WTC11 (cell line): ENCODE results near the gene CCDC88A. TPM values are rescaled to one million over a fixed set of nuclear protein-coding genes. Genes with fewer than 3 reads are reported as not detected.
A peak's percentile ranks its signal among the peaks of the same experiment; 100 is the strongest.

ENCODE experiments used
- ATAC-seq: fragments of 200-7000 bp; cut with Tn5 transposase; 2 replicates; pipeline ENCODE4 v1.10.0; 2021; ENCODE audit warnings: mild to moderate bottlenecking, moderate library complexity
- CTCF ChIA-PET: fragments of 300-600 bp; sonication (Branson Sonifier 250); formaldehyde crosslinking; loops from one replicate; lab custom pipeline; 2021; ENCODE audit warnings: antibody characterized with exemption; lab: Charles Lee
- POLR2A ChIA-PET: fragments of 350-600 bp; sonication (Branson Sonifier 250); formaldehyde crosslinking; loops from one replicate; lab custom pipeline; 2021; ENCODE audit warnings: antibody characterized with exemption; lab: Charles Lee
- DNase-seq: peaks from one replicate; pipeline ENCODE4 v3.0.0; 2021; ENCODE audit warnings: low spot score
- H3K27ac Mint-ChIP-seq: 2 replicates; pipeline ENCODE4 v1.8.0; 2021; ENCODE audit warnings: mixed read lengths
- H3K27me3 Mint-ChIP-seq: 2 replicates; pipeline ENCODE4 v1.8.0; 2021; ENCODE audit warnings: low read depth, mild to moderate bottlenecking, moderate library complexity, mixed read lengths
- H3K36me3 Mint-ChIP-seq: 2 replicates; pipeline ENCODE4 v1.8.0; 2021; ENCODE audit warnings: mixed read lengths
- H3K4me1 Mint-ChIP-seq: 2 replicates; pipeline ENCODE4 v1.8.0; 2022; ENCODE audit warnings: mixed read lengths
- H3K4me3 Mint-ChIP-seq: 2 replicates; pipeline ENCODE4 v1.8.0; 2021; ENCODE audit warnings: mild to moderate bottlenecking, moderate library complexity, mixed read lengths
- H3K9me3 Mint-ChIP-seq: 2 replicates; pipeline ENCODE4 v1.8.0; 2021; ENCODE audit warnings: mixed read lengths
- ATF1 ChIP-seq: sonication (generic); formaldehyde crosslinking; IDR thresholded peaks from 2 replicates; pipeline ENCODE4 v1.8.1; 2023; ENCODE audit warnings: mild to moderate bottlenecking, moderate library complexity, missing genetic modification reagents
- ELF4 ChIP-seq: sonication (generic); formaldehyde crosslinking; IDR thresholded peaks from 2 replicates; pipeline ENCODE4 v1.8.1; 2022; ENCODE audit warnings: low read depth, mild to moderate bottlenecking, moderate library complexity, missing genetic modification reagents
- FOXJ3 ChIP-seq: sonication (generic); formaldehyde crosslinking; IDR thresholded peaks from 2 replicates; pipeline ENCODE4 v1.9.0; 2021; ENCODE audit warnings: missing genetic modification reagents, mild to moderate bottlenecking, borderline replicate concordance
- FOXK1 ChIP-seq: sonication (generic); formaldehyde crosslinking; IDR thresholded peaks from 2 replicates; pipeline ENCODE4 v1.8.0; 2022; ENCODE audit warnings: mild to moderate bottlenecking, moderate library complexity, missing genetic modification reagents
- GABPB1 ChIP-seq: sonication (generic); formaldehyde crosslinking; IDR thresholded peaks from 2 replicates; pipeline ENCODE4 v1.8.1; 2023; ENCODE audit warnings: mild to moderate bottlenecking, missing genetic modification reagents
- GRHL2 ChIP-seq: fragments of 250-450 bp; sonication (Bioruptor Pico); IDR thresholded peaks from 2 replicates; pipeline ENCODE4 v1.8.0; 2022; ENCODE audit warnings: mild to moderate bottlenecking, moderate library complexity; ENCODE audit not compliant: insufficient replicate concordance, severe bottlenecking
- GTF2I ChIP-seq: fragments of 250-450 bp; sonication (Bioruptor Pico); conservative IDR thresholded peaks from 2 replicates; pipeline ENCODE4 v1.4.0; 2021; ENCODE audit warnings: mild to moderate bottlenecking
- HMGA2 ChIP-seq: fragments of 250-450 bp; sonication (Bioruptor Pico); IDR thresholded peaks from 2 replicates; pipeline ENCODE4 v1.4.0; 2021; ENCODE audit warnings: mild to moderate bottlenecking, moderate library complexity
- MXD4 ChIP-seq: fragments of 250-450 bp; sonication (Bioruptor Pico); IDR thresholded peaks from 2 replicates; pipeline ENCODE4 v1.8.0; 2021; ENCODE audit warnings: mild to moderate bottlenecking, moderate library complexity, borderline replicate concordance
- NR1H2 ChIP-seq: sonication (generic); formaldehyde crosslinking; IDR thresholded peaks from 2 replicates; pipeline ENCODE4 v1.9.0; 2021; ENCODE audit warnings: mild to moderate bottlenecking, moderate library complexity, missing genetic modification reagents
- NR3C1 ChIP-seq: sonication (generic); formaldehyde crosslinking; conservative IDR thresholded peaks from 2 replicates; pipeline ENCODE4 v1.8.1; 2023; ENCODE audit warnings: low read depth, mild to moderate bottlenecking, missing genetic modification reagents
- RELA ChIP-seq: sonication (generic); formaldehyde crosslinking; IDR thresholded peaks from 2 replicates; pipeline ENCODE4 v1.8.1; 2022; ENCODE audit warnings: missing genetic modification reagents, mild to moderate bottlenecking, borderline replicate concordance
- RORB ChIP-seq: fragments of 250-450 bp; sonication (Bioruptor Pico); IDR thresholded peaks from 2 replicates; pipeline ENCODE4 v1.9.0; 2021; ENCODE audit warnings: mild to moderate bottlenecking
- SMAD4 ChIP-seq: sonication (generic); formaldehyde crosslinking; IDR thresholded peaks from 2 replicates; pipeline ENCODE4 v1.8.0; 2022; ENCODE audit warnings: mild to moderate bottlenecking, missing genetic modification reagents
- TP53 ChIP-seq: sonication (generic); formaldehyde crosslinking; IDR thresholded peaks from 2 replicates; pipeline ENCODE4 v1.8.1; 2023; ENCODE audit warnings: mild to moderate bottlenecking, missing genetic modification reagents
- ZNF138 ChIP-seq: sonication (generic); formaldehyde crosslinking; conservative IDR thresholded peaks from 2 replicates; pipeline ENCODE4 v1.8.1; 2022; ENCODE audit warnings: mild to moderate bottlenecking, moderate library complexity, missing genetic modification reagents
- ZNF232 ChIP-seq: sonication (generic); formaldehyde crosslinking; IDR thresholded peaks from 2 replicates; pipeline ENCODE4 v1.8.0; 2022; ENCODE audit warnings: mild to moderate bottlenecking, missing genetic modification reagents
- ZNF396 ChIP-seq: fragments of 250-450 bp; sonication (Bioruptor Pico); IDR thresholded peaks from 2 replicates; pipeline ENCODE4 v1.8.0; 2021; ENCODE audit warnings: mild to moderate bottlenecking, moderate library complexity, borderline replicate concordance
- total RNA-seq: library from RNA; stranded (reverse); gene quantifications from 3 replicates; pipeline ENCODE4 v1.2.3, GENCODE V29; 2021
- TF ChIP-seq, protein P1 (sequence below): sonication (generic); formaldehyde crosslinking; IDR thresholded peaks from 2 replicates; pipeline ENCODE4 v1.8.0; 2022; ENCODE audit warnings: mild to moderate bottlenecking, missing genetic modification reagents
- TF ChIP-seq, protein P2 (sequence below): fragments of 250-450 bp; sonication (Bioruptor Pico); IDR thresholded peaks from 2 replicates; pipeline ENCODE4 v1.9.0; 2021; ENCODE audit warnings: mild to moderate bottlenecking
- TF ChIP-seq, protein P3 (sequence below): sonication (generic); formaldehyde crosslinking; IDR thresholded peaks from 2 replicates; pipeline ENCODE4 v1.8.1; 2023; ENCODE audit warnings: mild to moderate bottlenecking, missing genetic modification reagents, moderate library complexity
- TF ChIP-seq, protein P4 (sequence below): sonication (generic); formaldehyde crosslinking; IDR thresholded peaks from 2 replicates; pipeline ENCODE4 v1.8.0; 2022; ENCODE audit warnings: mild to moderate bottlenecking, missing genetic modification reagents
- TF ChIP-seq, protein P5 (sequence below): sonication (generic); formaldehyde crosslinking; IDR thresholded peaks from 2 replicates; pipeline ENCODE4 v1.8.0; 2022; ENCODE audit warnings: missing genetic modification reagents
- TF ChIP-seq, protein P6 (sequence below): sonication (generic); formaldehyde crosslinking; IDR thresholded peaks from 2 replicates; pipeline ENCODE4 v1.8.1; 2022; ENCODE audit warnings: low read depth, mild to moderate bottlenecking, moderate library complexity, missing genetic modification reagents, borderline replicate concordance

Gene CCDC88A
- total RNA-seq, 1 experiment from 2014 or later, result 97.5 TPM

DNA sequence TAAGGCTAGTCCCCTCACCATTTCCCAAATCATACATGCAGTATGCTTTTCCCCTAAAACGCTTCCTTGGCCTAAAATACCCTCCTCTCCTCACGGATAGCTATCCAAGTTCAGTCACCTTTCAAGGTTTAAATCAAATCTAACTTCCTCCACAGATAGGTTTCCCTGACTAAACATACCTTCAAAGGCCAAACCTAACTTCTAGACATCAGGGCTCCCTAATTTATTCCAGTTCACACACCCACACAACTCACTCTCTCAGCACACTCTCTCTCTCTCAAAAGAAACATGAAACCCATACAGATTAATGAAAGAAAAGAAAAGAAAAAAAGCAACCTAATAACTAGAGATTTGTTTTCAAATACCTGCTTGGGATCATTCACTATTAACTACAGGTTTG lies 14.5 kb downstream of the CCDC88A start:
- Mint-ChIP-seq H3K4me1 (peaks cover 20% of the 10 kb centered on the region), H3K27me3 (no peaks in the 10 kb centered on the region)
- TF ChIP-seq FOXJ3 (CRISPR knock-in tag), result no peak
- TF ChIP-seq GTF2I, result no peak
- TF ChIP-seq ZNF396 (CRISPR knock-in tag), result no peak
- TF ChIP-seq, protein P1, sequence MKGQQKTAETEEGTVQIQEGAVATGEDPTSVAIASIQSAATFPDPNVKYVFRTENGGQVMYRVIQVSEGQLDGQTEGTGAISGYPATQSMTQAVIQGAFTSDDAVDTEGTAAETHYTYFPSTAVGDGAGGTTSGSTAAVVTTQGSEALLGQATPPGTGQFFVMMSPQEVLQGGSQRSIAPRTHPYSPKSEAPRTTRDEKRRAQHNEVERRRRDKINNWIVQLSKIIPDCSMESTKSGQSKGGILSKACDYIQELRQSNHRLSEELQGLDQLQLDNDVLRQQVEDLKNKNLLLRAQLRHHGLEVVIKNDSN (CRISPR knock-in tag), result no peak
- no peak for TF ChIP-seq RELA (CRISPR knock-in tag)
- TF ChIP-seq HMGA2 (CRISPR knock-in tag), result no peak
- TF ChIP-seq FOXK1 (CRISPR knock-in tag), result no peak
- TF ChIP-seq, protein P2, sequence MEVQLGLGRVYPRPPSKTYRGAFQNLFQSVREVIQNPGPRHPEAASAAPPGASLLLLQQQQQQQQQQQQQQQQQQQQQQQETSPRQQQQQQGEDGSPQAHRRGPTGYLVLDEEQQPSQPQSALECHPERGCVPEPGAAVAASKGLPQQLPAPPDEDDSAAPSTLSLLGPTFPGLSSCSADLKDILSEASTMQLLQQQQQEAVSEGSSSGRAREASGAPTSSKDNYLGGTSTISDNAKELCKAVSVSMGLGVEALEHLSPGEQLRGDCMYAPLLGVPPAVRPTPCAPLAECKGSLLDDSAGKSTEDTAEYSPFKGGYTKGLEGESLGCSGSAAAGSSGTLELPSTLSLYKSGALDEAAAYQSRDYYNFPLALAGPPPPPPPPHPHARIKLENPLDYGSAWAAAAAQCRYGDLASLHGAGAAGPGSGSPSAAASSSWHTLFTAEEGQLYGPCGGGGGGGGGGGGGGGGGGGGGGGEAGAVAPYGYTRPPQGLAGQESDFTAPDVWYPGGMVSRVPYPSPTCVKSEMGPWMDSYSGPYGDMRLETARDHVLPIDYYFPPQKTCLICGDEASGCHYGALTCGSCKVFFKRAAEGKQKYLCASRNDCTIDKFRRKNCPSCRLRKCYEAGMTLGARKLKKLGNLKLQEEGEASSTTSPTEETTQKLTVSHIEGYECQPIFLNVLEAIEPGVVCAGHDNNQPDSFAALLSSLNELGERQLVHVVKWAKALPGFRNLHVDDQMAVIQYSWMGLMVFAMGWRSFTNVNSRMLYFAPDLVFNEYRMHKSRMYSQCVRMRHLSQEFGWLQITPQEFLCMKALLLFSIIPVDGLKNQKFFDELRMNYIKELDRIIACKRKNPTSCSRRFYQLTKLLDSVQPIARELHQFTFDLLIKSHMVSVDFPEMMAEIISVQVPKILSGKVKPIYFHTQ (CRISPR knock-in tag), result no peak
- TF ChIP-seq ZNF138, result no peak
- TF ChIP-seq, protein P3, sequence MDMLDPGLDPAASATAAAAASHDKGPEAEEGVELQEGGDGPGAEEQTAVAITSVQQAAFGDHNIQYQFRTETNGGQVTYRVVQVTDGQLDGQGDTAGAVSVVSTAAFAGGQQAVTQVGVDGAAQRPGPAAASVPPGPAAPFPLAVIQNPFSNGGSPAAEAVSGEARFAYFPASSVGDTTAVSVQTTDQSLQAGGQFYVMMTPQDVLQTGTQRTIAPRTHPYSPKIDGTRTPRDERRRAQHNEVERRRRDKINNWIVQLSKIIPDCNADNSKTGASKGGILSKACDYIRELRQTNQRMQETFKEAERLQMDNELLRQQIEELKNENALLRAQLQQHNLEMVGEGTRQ (CRISPR knock-in tag), result no peak
- TF ChIP-seq, all 79 proteins: peak for 0
- POLR2A ChIA-PET, result no interaction called here
- Mint-ChIP-seq H3K36me3 (peaks cover 16% of the 10 kb centered on the region), H3K9me3 (peaks cover 2% of the 10 kb centered on the region; the same call in 1 of the 2 replicates), H3K27ac (peak overlapping the region; percentile 59), H3K4me3 (no peak overlapping the region)
- CTCF ChIA-PET, result no interaction called here
- ATAC-seq, result no peak
- DNase-seq, result no peak

DNA sequence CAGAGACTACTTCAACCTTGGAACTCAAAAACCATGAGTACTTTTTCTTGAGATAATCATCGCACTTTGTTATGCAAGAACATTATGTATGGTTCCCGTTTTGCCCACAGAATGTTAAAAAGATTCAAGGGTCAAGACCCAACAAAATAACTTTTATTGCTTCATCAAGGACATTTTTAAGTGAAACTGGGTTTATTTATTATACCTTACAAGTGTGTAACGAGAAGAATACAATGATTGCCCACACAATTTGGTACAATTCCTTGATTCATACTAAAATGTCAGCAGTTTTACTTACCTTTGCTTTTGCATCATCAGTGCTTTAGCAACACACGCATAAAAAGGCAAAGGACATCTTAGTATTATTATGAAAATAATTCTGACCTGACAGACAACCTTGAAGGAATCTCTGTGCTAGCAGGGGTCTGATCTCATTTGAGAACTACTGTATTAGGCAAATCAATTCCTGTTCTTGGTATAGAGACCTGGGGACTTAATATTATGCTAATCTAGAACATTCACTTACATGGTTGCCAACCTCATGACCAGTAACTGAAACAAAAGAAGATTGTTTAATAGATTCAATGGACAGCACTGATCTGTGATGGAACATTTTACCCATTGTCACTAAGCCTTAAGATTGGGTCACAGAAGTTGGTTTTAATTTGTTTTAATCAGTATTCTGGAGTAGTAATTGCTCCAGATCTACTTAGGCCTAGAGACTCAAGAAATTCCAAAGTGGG lies 16.2 kb downstream of the CCDC88A start:
- ChIA-PET POLR2A (interaction anchor here (0.6 kb wide), 1 partner anchor 16 kb away, joined by 3 read pairs; the partner anchor contains the start of gene CCDC88A), CTCF (no interaction called here)
- Mint-ChIP-seq H3K36me3 (peaks cover 16% of the 10 kb centered on the region), H3K4me1 (peaks cover 5% of the 10 kb centered on the region), H3K27me3 (no peaks in the 10 kb centered on the region), H3K27ac (0 out of 2 replicates have a peak overlapping the region, but pooled peaks have one; percentile 53), H3K4me3 (no peak overlapping the region), H3K9me3 (peaks cover 2% of the 10 kb centered on the region; the same call in 1 of the 2 replicates)
- ATAC-seq (no peak), DNase-seq (no peak)
- TF ChIP-seq RORB (no peak), ZNF396 (CRISPR knock-in tag) (no peak), SMAD4 (CRISPR knock-in tag) (no peak), MXD4 (CRISPR knock-in tag) (no peak), GABPB1 (CRISPR knock-in tag) (no peak), NR3C1 (CRISPR knock-in tag) (no peak), ELF4 (CRISPR knock-in tag) (no peak), ATF1 (CRISPR knock-in tag) (no peak), GRHL2 (CRISPR knock-in tag) (no peak), TP53 (CRISPR knock-in tag) (no peak), NR1H2 (CRISPR knock-in tag) (no peak), RELA (CRISPR knock-in tag) (no peak), ZNF232 (no peak)
- TF ChIP-seq, protein P4, sequence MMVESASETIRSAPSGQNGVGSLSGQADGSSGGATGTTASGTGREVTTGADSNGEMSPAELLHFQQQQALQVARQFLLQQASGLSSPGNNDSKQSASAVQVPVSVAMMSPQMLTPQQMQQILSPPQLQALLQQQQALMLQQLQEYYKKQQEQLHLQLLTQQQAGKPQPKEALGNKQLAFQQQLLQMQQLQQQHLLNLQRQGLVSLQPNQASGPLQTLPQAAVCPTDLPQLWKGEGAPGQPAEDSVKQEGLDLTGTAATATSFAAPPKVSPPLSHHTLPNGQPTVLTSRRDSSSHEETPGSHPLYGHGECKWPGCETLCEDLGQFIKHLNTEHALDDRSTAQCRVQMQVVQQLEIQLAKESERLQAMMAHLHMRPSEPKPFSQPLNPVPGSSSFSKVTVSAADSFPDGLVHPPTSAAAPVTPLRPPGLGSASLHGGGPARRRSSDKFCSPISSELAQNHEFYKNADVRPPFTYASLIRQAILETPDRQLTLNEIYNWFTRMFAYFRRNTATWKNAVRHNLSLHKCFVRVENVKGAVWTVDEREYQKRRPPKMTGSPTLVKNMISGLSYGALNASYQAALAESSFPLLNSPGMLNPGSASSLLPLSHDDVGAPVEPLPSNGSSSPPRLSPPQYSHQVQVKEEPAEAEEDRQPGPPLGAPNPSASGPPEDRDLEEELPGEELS (CRISPR knock-in tag), result no peak
- TF ChIP-seq, protein P5, sequence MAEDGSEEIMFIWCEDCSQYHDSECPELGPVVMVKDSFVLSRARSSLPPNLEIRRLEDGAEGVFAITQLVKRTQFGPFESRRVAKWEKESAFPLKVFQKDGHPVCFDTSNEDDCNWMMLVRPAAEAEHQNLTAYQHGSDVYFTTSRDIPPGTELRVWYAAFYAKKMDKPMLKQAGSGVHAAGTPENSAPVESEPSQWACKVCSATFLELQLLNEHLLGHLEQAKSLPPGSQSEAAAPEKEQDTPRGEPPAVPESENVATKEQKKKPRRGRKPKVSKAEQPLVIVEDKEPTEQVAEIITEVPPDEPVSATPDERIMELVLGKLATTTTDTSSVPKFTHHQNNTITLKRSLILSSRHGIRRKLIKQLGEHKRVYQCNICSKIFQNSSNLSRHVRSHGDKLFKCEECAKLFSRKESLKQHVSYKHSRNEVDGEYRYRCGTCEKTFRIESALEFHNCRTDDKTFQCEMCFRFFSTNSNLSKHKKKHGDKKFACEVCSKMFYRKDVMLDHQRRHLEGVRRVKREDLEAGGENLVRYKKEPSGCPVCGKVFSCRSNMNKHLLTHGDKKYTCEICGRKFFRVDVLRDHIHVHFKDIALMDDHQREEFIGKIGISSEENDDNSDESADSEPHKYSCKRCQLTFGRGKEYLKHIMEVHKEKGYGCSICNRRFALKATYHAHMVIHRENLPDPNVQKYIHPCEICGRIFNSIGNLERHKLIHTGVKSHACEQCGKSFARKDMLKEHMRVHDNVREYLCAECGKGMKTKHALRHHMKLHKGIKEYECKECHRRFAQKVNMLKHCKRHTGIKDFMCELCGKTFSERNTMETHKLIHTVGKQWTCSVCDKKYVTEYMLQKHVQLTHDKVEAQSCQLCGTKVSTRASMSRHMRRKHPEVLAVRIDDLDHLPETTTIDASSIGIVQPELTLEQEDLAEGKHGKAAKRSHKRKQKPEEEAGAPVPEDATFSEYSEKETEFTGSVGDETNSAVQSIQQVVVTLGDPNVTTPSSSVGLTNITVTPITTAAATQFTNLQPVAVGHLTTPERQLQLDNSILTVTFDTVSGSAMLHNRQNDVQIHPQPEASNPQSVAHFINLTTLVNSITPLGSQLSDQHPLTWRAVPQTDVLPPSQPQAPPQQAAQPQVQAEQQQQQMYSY (CRISPR knock-in tag), result no peak
- TF ChIP-seq, protein P6, sequence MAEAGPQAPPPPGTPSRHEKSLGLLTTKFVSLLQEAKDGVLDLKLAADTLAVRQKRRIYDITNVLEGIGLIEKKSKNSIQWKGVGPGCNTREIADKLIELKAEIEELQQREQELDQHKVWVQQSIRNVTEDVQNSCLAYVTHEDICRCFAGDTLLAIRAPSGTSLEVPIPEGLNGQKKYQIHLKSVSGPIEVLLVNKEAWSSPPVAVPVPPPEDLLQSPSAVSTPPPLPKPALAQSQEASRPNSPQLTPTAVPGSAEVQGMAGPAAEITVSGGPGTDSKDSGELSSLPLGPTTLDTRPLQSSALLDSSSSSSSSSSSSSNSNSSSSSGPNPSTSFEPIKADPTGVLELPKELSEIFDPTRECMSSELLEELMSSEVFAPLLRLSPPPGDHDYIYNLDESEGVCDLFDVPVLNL (CRISPR knock-in tag), result no peak
